ENCODE measurements around the gene PRDM16.

DNA sequence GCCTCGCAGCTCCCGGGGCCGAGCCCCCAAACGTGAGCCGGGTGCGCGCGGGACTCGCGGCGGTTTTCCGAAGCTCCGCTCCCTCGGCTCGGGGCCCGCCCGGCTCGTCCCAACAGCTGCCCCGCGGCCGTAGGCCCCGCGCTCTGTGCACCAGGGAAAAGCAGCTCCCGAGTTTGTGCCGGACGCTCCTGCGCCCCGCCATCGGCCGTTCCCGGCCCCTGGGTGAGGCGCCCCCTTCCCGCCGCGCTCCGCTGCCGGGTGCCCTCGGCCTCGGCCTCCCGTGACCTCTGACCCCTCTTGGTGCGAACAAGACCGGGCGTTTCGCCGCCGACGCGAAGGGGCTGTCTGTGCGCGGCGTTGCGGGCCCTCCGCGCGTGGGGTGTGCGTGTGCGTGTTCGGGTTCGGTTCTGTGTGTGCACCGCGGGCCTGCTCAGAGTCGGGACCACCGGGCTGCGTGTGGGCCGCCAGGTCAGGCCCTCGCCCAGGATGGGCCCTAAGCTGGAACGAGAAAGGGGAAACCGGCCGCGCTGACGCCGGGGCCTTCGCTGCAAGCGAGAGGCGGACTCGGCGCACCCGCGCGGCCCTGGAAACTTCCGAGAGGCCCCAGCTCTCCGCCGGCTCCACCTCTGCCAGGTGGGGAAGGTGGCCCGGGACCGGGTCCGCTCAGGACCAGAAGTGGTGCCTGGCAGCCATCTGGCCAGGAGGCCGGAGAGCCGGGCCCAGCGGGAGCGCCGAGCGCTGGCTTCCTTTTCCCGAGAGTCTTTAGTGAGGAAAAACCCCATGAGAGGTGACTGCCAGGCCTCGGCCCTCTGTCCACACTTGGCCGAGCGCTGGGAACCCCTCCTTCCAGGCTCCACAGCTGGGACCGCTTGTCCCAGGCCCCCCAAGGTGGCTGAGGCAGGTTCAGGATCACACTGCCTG lies 1.9 kb downstream of the PRDM16 start:
- TF ChIP-seq, protein P1, sequence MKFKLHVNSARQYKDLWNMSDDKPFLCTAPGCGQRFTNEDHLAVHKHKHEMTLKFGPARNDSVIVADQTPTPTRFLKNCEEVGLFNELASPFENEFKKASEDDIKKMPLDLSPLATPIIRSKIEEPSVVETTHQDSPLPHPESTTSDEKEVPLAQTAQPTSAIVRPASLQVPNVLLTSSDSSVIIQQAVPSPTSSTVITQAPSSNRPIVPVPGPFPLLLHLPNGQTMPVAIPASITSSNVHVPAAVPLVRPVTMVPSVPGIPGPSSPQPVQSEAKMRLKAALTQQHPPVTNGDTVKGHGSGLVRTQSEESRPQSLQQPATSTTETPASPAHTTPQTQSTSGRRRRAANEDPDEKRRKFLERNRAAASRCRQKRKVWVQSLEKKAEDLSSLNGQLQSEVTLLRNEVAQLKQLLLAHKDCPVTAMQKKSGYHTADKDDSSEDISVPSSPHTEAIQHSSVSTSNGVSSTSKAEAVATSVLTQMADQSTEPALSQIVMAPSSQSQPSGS (tag by site-specific recombination; IDR thresholded peaks at IDR 0.05; ENCODE audit: low read depth), result no peak
- no peak for TF ChIP-seq ZNF48 (tag by site-specific recombination; IDR thresholded peaks at IDR 0.05)
- TF ChIP-seq ZNF248 (tag by site-specific recombination; IDR thresholded peaks at IDR 0.05), result no peak
- TF ChIP-seq, protein P2, sequence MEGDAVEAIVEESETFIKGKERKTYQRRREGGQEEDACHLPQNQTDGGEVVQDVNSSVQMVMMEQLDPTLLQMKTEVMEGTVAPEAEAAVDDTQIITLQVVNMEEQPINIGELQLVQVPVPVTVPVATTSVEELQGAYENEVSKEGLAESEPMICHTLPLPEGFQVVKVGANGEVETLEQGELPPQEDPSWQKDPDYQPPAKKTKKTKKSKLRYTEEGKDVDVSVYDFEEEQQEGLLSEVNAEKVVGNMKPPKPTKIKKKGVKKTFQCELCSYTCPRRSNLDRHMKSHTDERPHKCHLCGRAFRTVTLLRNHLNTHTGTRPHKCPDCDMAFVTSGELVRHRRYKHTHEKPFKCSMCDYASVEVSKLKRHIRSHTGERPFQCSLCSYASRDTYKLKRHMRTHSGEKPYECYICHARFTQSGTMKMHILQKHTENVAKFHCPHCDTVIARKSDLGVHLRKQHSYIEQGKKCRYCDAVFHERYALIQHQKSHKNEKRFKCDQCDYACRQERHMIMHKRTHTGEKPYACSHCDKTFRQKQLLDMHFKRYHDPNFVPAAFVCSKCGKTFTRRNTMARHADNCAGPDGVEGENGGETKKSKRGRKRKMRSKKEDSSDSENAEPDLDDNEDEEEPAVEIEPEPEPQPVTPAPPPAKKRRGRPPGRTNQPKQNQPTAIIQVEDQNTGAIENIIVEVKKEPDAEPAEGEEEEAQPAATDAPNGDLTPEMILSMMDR (tag by site-specific recombination; IDR thresholded peaks at IDR 0.05), result no peak
